HepG2 (cell line): ENCODE results near the gene ZNF195. TPM values are rescaled to one million over a fixed set of nuclear protein-coding genes. Genes with fewer than 3 reads are reported as not detected.

Experiments used
- ARHGAP35 ChIP-seq: sonication (generic); formaldehyde crosslinking; IDR thresholded peaks from 2 replicates; pipeline ENCODE4 v1.9.0; 2022; ENCODE audit warnings: mild to moderate bottlenecking, inconsistent platforms, moderate library complexity, missing genetic modification reagents, borderline replicate concordance
- ELF1 ChIP-seq: sonication (generic); formaldehyde crosslinking; IDR thresholded peaks from 2 replicates; pipeline ENCODE4 v1.4.0; 2020; ENCODE audit warnings: missing genetic modification reagents
- HDAC2 ChIP-seq: sonication (generic); formaldehyde crosslinking; IDR thresholded peaks from 2 replicates; pipeline ENCODE4 v1.4.0; 2020; ENCODE audit warnings: missing genetic modification reagents
- SNAI1 ChIP-seq: sonication (generic); formaldehyde crosslinking; IDR thresholded peaks from 2 replicates; pipeline ENCODE4 v1.5.0; 2020; ENCODE audit warnings: mild to moderate bottlenecking, missing genetic modification reagents, borderline replicate concordance
- STAT5B ChIP-seq: sonication (generic); formaldehyde crosslinking; IDR thresholded peaks from 2 replicates; pipeline ENCODE4 v1.4.0; 2020; ENCODE audit warnings: missing genetic modification reagents
- ZNF468 ChIP-seq: sonication (generic); formaldehyde crosslinking; IDR thresholded peaks from 2 replicates; pipeline ENCODE4 v1.8.0; 2022; ENCODE audit warnings: mild to moderate bottlenecking, moderate library complexity, missing genetic modification reagents
- ZNF607 ChIP-seq: sonication (generic); formaldehyde crosslinking; IDR thresholded peaks from 2 replicates; pipeline ENCODE4 v1.5.1; 2020; ENCODE audit warnings: missing genetic modification reagents, mild to moderate bottlenecking, borderline replicate concordance
- polyA plus RNA-seq, 8 experiments: library from polyadenylated mRNA; depleted of rRNA in 3 of 8; stranded (reverse) in 7 of 8; unstranded in 1 of 8; fragments of >200 nt; fragmentation: Illumina TruSeq in 4 of 8; extraction: Trizol in 4 of 8; gene quantifications; 2 replicates each; pipeline versions ENCODE4 v1.2.1 to v1.2.3, GENCODE V29; 2011 to 2016; ENCODE audit warnings: low read depth in 4 of 8, missing spikeins in 1 of 8, mixed read lengths in 1 of 8; ENCODE audit not compliant: insufficient read depth in 1 of 8
- total RNA-seq, 5 experiments: library from RNA; depleted of rRNA; stranded (reverse); fragments of >200 nt; fragmentation: Illumina TruSeq; extraction: Trizol; gene quantifications; 2 replicates each; pipeline ENCODE4 v1.2.3, GENCODE V29; 2016; ENCODE audit warnings: low read depth in 1 of 5
- TF ChIP-seq, protein P1 (sequence below): sonication (generic); formaldehyde crosslinking; conservative IDR thresholded peaks from 2 replicates; pipeline ENCODE4 v1.4.0; 2020; ENCODE audit warnings: missing genetic modification reagents
- TF ChIP-seq, protein P2 (sequence below): sonication (generic); formaldehyde crosslinking; IDR thresholded peaks from 2 replicates; pipeline ENCODE4 v1.4.0; 2020; ENCODE audit warnings: missing genetic modification reagents
- TF ChIP-seq, protein P3 (sequence below): sonication (generic); formaldehyde crosslinking; IDR thresholded peaks from 2 replicates; pipeline ENCODE4 v1.5.0; 2020; ENCODE audit warnings: mild to moderate bottlenecking, missing genetic modification reagents
- TF ChIP-seq, protein P4 (sequence below), 2 experiments: sonication (generic) in 1 of 2; formaldehyde crosslinking in 1 of 2; IDR thresholded peaks; 2 replicates each; pipeline versions ENCODE4 v1.4.0 to v1.6.1; 2018 to 2020; ENCODE audit warnings: missing genetic modification reagents in 2 of 2, borderline replicate concordance in 1 of 2, low read depth in 1 of 2, mild to moderate bottlenecking in 1 of 2, missing biosample characterization in 1 of 2
- TF ChIP-seq, protein P5 (sequence below): IDR thresholded peaks from 2 replicates; pipeline ENCODE4 v1.6.1; 2016; ENCODE audit warnings: low read depth
- TF ChIP-seq, protein P6 (sequence below): sonication (generic); formaldehyde crosslinking; IDR thresholded peaks from 2 replicates; pipeline ENCODE4 v1.5.1; 2020; ENCODE audit warnings: missing genetic modification reagents, mild to moderate bottlenecking, borderline replicate concordance
- TF ChIP-seq, protein P7 (sequence below): sonication (generic); formaldehyde crosslinking; IDR thresholded peaks from 2 replicates; pipeline ENCODE4 v1.9.0; 2022; ENCODE audit warnings: missing genetic modification reagents, mild to moderate bottlenecking, borderline replicate concordance

The ZNF195 gene
- total and polyA plus RNA-seq, 2 of the 13 experiments (the other 11 are each of a cell fraction or from before 2014, with no cell fraction given), result 17.3 to 31.4 TPM

DNA sequence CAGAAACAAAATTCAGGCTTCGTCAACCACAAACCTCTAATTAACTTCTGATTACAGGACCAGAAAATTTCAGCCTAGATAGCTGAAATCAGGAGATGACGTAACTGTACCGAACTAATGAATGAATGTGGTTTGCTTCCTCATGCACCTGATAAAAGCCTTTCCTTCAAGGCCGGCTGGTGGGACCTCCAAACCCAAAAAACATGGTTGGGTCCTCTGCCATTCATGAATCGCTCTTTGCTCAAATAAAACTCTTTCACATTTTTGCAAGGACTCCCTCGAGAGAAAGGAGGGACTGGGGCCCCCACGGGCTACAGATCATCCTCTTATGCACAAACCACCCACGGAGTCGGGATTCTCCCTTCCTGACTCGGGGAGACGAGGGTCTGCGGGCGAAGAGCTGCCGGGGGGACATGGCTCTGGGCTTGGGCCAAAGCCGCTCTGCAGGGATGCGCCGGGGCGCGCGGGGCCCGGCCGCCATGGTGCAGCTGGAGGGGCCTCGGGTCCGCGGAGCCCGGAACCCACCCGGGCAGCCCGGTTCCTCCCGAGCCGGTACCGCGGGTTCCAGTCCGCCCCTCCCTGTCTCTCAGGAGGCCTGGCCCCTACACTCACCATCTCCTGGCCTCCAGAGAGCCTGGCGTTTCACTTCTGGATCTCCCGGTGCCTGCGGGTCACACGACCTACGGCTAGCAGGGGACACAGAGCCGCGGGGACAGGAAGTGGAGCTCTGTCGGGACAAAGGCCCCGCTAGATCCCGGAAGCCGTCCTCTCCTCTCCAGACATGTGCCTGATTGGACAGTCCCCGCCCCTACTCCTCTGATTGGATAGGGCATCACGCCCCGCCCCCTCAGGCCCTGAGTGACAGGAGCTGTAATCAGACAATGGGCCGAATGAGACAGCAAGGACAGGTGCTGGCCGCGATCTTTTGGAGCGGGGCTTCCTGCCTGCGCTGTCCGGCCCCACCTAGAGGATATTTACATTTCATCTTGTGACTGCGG, at the start of gene ZNF195 (continued):
- TF ChIP-seq, protein P1, sequence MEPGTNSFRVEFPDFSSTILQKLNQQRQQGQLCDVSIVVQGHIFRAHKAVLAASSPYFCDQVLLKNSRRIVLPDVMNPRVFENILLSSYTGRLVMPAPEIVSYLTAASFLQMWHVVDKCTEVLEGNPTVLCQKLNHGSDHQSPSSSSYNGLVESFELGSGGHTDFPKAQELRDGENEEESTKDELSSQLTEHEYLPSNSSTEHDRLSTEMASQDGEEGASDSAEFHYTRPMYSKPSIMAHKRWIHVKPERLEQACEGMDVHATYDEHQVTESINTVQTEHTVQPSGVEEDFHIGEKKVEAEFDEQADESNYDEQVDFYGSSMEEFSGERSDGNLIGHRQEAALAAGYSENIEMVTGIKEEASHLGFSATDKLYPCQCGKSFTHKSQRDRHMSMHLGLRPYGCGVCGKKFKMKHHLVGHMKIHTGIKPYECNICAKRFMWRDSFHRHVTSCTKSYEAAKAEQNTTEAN (CRISPR knock-in tag), result no peak
- TF ChIP-seq, protein P2, sequence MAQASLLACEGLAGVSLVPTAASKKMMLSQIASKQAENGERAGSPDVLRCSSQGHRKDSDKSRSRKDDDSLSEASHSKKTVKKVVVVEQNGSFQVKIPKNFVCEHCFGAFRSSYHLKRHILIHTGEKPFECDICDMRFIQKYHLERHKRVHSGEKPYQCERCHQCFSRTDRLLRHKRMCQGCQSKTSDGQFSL (CRISPR knock-in tag), result no peak
- no peak; the same call in 1 of the 2 replicates for TF ChIP-seq SNAI1 (CRISPR knock-in tag)
- TF ChIP-seq, protein P3, sequence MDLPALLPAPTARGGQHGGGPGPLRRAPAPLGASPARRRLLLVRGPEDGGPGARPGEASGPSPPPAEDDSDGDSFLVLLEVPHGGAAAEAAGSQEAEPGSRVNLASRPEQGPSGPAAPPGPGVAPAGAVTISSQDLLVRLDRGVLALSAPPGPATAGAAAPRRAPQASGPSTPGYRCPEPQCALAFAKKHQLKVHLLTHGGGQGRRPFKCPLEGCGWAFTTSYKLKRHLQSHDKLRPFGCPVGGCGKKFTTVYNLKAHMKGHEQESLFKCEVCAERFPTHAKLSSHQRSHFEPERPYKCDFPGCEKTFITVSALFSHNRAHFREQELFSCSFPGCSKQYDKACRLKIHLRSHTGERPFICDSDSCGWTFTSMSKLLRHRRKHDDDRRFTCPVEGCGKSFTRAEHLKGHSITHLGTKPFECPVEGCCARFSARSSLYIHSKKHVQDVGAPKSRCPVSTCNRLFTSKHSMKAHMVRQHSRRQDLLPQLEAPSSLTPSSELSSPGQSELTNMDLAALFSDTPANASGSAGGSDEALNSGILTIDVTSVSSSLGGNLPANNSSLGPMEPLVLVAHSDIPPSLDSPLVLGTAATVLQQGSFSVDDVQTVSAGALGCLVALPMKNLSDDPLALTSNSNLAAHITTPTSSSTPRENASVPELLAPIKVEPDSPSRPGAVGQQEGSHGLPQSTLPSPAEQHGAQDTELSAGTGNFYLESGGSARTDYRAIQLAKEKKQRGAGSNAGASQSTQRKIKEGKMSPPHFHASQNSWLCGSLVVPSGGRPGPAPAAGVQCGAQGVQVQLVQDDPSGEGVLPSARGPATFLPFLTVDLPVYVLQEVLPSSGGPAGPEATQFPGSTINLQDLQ (CRISPR knock-in tag), result no peak
- TF ChIP-seq, protein P4, sequence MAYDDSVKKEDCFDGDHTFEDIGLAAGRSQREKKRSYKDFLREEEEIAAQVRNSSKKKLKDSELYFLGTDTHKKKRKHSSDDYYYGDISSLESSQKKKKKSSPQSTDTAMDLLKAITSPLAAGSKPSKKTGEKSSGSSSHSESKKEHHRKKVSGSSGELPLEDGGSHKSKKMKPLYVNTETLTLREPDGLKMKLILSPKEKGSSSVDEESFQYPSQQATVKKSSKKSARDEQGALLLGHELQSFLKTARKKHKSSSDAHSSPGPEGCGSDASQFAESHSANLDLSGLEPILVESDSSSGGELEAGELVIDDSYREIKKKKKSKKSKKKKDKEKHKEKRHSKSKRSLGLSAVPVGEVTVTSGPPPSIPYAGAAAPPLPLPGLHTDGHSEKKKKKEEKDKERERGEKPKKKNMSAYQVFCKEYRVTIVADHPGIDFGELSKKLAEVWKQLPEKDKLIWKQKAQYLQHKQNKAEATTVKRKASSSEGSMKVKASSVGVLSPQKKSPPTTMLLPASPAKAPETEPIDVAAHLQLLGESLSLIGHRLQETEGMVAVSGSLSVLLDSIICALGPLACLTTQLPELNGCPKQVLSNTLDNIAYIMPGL (CRISPR knock-in tag; IDR thresholded peaks at IDR 0.05; ENCODE audit: borderline replicate concordance in 1 of 2, low read depth in 1 of 2), result peak; percentile 66 to 92
- TF ChIP-seq, protein P5, sequence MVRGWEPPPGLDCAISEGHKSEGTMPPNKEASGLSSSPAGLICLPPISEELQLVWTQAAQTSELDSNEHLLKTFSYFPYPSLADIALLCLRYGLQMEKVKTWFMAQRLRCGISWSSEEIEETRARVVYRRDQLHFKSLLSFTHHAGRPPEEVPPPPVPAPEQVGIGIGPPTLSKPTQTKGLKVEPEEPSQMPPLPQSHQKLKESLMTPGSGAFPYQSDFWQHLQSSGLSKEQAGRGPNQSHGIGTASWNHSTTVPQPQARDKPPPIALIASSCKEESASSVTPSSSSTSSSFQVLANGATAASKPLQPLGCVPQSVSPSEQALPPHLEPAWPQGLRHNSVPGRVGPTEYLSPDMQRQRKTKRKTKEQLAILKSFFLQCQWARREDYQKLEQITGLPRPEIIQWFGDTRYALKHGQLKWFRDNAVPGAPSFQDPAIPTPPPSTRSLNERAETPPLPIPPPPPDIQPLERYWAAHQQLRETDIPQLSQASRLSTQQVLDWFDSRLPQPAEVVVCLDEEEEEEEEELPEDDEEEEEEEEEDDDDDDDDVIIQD (CRISPR knock-in tag), result peak; percentile 11; the same call in 1 of the 2 replicates
- TF ChIP-seq, protein P6, sequence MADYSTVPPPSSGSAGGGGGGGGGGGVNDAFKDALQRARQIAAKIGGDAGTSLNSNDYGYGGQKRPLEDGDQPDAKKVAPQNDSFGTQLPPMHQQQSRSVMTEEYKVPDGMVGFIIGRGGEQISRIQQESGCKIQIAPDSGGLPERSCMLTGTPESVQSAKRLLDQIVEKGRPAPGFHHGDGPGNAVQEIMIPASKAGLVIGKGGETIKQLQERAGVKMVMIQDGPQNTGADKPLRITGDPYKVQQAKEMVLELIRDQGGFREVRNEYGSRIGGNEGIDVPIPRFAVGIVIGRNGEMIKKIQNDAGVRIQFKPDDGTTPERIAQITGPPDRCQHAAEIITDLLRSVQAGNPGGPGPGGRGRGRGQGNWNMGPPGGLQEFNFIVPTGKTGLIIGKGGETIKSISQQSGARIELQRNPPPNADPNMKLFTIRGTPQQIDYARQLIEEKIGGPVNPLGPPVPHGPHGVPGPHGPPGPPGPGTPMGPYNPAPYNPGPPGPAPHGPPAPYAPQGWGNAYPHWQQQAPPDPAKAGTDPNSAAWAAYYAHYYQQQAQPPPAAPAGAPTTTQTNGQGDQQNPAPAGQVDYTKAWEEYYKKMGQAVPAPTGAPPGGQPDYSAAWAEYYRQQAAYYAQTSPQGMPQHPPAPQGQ (CRISPR knock-in tag), result no peak
- TF ChIP-seq, protein P7, sequence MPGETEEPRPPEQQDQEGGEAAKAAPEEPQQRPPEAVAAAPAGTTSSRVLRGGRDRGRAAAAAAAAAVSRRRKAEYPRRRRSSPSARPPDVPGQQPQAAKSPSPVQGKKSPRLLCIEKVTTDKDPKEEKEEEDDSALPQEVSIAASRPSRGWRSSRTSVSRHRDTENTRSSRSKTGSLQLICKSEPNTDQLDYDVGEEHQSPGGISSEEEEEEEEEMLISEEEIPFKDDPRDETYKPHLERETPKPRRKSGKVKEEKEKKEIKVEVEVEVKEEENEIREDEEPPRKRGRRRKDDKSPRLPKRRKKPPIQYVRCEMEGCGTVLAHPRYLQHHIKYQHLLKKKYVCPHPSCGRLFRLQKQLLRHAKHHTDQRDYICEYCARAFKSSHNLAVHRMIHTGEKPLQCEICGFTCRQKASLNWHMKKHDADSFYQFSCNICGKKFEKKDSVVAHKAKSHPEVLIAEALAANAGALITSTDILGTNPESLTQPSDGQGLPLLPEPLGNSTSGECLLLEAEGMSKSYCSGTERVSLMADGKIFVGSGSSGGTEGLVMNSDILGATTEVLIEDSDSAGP (CRISPR knock-in tag), result peak; percentile 62; the same call in 1 of the 2 replicates
- no peak; the same call in 1 of the 2 replicates for TF ChIP-seq ARHGAP35 (CRISPR knock-in tag)
- no peak for TF ChIP-seq STAT5B (CRISPR knock-in tag)
- peak; percentile 92 for TF ChIP-seq ELF1 (CRISPR knock-in tag)
- peak; percentile 94 for TF ChIP-seq ZNF607 (CRISPR knock-in tag)
- TF ChIP-seq ZNF468 (CRISPR knock-in tag), result no peak
- peak; percentile 55 for TF ChIP-seq HDAC2 (CRISPR knock-in tag)
